ENCODE data around the gene PTPRE.

GRCh38 chr10:127886371-127887051, 20.4 kb upstream of the PTPRE start:
- TF ChIP-seq POLR2A (IDR thresholded peaks at IDR 0.05) (no peak), CTCF (IDR thresholded peaks at IDR 0.05) (no peak)
